ENCODE measurements around the gene GATD1. TPM values are rescaled to one million over a fixed set of nuclear protein-coding genes. Genes with fewer than 3 reads are reported as not detected.

The GATD1 gene
- total RNA-seq, 1 experiment from 2014 or later, result 19.8 TPM

DNA sequence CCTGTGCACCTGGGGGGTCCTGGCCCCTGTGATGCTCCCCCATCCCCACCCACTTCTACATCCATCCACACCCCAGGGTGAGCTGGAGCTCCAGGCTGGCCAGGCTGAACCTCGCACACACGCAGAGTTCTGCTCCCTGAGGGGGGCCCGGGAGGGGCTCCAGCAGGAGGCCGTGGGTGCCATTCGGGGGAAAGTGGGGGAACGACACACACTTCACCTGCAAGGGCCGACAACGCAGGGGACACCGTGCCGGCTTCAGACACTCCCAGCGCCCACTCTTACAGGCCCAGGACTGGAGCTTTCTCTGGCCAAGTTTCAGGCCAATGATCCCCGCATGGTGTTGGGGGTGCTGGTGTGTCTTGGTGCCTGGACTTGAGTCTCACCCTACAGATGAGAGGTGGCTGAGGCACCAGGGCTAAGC, 50.0 kb downstream of the GATD1 start:
- DNase-seq (ENCODE audit: low read depth), result no peak

DNA sequence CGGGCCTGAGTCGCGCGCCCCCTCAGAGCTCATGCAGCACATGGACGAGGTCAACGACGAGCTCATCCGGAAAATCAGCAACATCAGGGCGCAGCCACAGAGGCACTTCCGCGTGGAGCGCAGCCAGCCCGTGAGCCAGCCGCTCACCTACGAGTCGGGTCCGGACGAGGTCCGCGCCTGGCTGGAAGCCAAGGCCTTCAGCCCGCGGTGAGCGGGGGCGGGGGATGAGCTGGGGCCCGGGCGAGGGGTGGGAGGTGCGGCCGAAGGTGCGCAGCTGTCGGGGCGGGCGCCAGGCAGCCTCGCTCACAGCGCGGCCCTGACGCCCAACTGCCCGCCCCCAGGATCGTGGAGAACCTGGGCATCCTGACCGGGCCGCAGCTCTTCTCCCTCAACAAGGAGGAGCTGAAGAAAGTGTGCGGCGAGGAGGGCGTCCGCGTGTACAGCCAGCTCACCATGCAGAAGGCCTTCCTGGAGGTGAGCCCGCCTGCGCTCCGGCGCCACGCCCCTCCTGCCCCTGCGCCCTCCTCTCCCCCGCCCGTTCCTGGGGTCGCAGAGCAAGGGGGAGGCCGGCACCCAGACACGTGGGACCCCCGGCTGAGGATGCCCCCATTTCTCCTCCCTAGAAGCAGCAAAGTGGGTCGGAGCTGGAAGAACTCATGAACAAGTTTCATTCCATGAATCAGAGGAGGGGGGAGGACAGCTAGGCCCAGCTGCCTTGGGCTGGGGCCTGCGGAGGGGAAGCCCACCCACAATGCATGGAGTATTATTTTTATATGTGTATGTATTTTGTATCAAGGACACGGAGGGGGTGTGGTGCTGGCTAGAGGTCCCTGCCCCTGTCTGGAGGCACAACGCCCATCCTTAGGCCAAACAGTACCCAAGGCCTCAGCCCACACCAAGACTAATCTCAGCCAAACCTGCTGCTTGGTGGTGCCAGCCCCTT, 50.7 kb downstream of the GATD1 start:
- DNase-seq (ENCODE audit: low read depth), result no peak

DNA sequence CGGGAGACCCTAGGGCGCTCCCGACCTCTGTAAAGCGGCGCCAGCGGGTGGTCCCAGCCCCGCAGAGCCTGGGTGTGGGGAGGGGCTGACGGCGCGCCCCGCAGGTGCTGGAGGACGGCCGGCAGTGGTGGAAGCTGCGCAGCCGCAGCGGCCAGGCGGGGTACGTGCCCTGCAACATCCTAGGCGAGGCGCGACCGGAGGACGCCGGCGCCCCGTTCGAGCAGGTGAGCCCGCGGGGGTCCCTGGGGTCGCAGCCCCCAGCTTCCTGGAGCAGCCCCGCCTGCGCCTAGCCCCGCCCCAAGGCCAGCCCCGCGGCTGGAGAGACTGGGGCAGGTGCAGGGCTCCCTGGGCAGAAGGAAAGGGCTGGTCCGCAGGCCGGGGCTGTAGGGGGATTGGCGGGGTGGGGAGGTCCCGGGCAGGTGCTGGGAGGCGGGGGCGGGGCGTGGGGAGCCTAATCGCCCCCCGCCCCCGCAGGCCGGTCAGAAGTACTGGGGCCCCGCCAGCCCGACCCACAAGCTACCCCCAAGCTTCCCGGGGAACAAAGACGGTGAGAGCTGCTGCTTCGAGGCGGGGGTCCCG, 51.6 kb downstream of the GATD1 start:
- DNase-seq (ENCODE audit: low read depth), result no peak

DNA sequence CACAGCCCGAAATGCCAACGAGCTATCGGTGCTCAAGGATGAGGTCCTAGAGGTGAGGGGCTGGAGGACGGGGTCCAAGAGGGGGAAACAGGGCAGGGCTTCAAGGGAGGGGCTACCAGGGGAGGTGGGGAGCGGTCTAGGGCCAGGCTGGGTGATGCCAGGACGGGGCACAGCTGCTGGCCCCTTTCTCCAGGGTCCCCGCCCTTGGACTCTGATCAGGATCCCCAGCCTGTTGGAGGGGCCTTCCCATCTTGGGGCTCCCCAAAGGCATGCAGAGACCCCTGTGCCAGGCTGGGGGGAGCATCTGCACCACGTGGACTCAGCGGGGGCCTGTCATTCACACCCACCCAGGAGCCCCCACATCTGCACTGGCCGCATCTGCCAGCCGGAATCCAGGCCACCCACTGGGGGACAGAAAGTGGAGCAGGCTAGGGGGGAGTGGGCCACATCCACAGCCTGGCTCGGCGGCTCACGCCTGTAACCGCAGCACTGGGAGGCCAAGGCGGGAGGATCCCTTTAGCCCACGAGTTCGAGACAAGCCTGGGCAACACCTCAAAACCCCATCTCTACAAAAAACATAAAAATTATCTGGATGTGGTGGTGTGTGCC, 52.4 kb downstream of the GATD1 start:
- no peak for DNase-seq (ENCODE audit: low read depth)

DNA sequence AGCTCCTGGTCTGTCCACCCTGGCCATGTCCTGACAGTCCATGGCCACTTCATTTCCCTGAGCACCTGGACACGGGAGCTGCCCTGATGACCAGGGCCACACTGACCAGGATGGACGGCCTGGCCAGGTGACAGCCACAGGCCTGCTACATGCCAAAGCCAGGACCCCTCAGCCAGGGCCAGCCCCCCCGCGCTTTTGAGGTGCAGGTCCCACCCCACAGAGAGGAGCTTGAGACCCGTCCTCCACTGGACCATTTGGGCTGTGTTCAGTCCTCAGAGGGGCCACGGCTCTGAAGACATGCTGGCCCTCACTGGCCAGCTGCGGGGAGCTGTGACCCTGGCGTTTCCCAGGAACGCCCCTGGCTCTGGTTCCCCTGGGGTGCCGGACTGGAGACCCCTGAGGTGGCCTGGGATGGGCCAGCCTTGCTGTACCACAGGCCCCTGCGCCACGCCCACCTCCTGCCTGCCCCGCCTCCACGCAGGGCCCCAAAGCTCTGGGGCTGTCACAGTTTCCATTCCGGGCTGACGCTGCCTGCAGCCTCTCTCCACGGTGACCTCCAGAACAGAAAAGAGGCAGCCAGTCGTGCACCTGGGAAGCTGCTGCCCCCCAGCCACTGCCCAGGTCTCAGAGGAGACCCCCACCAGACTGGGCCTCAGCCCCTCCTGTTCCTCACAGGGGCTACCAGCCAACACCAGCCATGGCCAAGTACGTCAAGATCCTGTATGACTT, 53.1 kb downstream of the GATD1 start:
- no peak for DNase-seq (ENCODE audit: low read depth)

DNA sequence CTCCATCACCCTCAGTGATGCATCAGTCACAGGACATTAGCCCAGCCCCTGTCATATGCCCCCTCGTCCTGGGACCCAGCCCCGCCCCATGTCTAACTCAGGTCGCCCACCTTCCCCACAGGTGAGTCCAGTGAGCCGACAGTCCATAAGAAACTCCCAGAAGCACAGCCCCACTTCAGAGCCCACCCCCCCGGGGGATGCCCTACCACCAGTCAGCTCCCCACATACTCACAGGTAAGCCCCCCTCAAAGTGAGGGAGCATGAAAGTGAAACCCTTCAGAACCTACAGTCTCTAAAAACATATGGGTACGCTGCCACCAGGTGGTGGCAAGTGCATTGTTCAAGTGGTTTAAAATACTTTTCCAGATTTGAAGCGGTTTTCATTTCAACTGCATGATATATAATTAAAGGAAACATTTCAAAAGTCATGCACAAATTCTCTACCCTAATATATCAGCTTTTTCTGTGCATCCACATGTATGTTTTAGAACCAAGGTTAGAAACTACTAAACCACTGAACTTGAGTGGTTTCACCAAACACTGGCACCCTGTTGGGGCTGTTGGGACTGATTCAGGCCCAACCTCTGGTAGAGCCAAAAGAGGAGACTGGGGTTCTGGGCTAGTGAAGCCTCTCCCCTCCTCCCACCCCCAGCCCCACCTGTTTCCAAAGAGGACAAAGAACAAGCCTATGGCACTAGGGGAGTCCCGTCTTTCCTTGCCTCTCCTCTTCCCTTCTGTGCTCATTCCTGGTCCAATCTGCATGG, 54.0 kb downstream of the GATD1 start:
- DNase-seq (ENCODE audit: low read depth), result peak; percentile 54

DNA sequence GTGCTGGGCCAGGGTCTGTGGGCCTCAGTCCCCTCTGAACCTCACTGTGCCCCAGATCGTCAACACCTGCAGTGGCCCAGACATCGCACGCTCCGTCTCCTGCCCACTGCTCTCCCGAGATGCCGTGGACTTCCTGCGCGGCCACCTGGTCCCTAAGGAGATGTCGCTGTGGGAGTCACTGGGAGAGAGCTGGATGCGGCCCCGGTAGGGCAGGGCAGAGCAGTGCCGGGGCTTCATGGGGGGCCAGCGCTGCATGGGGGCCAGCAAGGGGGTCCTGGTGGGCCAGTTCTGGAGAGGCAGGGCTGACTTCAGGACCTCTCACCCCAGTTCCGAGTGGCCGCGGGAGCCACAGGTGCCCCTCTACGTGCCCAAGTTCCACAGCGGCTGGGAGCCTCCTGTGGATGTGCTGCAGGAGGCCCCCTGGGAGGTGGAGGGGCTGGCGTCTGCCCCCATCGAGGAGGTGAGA, 54.9 kb downstream of the GATD1 start:
- DNase-seq (ENCODE audit: low read depth), result no peak

DNA sequence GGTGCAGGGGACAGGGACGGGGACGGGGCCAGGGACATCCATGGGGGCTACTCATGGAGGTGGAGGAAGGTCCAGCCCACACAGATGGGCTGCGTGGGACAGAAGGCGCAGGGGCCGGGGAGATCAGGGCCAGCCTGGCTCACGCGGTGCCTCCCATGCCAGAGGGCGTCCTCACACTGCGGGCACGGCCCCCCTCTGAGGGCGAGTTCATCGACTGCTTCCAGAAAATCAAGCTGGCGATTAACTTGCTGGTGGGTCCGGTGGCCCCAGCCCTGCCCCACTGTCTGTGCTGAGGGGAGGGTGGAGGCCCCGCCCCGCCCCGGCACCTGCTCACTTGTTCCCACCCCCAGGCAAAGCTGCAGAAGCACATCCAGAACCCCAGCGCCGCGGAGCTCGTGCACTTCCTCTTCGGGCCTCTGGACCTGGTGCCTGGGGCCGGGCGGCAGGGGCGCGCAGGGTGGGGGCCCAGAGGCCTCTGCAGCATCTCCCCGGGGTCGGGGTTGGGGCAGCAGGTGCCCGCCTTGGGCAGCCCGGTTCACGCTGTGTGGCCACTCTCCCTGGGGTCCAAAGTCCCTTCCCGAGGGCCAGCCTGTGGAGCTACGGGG, 55.4 kb downstream of the GATD1 start:
- DNase-seq (ENCODE audit: low read depth), result no peak

DNA sequence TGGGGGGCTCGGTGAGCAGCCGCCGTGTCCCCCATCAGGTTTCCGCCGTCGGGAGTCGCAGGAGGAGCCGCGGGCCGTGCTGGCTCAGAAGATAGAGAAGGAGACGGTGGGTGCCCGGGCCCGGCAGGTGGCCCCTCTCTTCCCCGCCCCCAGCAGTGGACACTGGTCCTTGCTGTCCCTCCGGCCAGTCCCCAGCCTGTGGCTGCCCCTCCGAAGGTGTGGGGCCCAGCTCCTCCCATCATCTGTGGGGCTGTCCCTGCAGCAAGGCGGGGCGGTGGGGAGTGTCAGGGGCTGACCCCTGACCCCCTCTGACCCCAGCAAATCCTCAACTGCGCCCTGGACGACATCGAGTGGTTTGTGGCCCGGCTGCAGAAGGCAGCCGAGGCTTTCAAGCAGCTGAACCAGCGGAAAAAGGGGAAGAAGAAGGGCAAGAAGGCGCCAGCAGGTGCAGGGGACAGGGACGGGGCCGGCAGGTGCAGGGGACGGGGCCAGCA, 56.0 kb downstream of the GATD1 start:
- no peak for DNase-seq (ENCODE audit: low read depth)

DNA sequence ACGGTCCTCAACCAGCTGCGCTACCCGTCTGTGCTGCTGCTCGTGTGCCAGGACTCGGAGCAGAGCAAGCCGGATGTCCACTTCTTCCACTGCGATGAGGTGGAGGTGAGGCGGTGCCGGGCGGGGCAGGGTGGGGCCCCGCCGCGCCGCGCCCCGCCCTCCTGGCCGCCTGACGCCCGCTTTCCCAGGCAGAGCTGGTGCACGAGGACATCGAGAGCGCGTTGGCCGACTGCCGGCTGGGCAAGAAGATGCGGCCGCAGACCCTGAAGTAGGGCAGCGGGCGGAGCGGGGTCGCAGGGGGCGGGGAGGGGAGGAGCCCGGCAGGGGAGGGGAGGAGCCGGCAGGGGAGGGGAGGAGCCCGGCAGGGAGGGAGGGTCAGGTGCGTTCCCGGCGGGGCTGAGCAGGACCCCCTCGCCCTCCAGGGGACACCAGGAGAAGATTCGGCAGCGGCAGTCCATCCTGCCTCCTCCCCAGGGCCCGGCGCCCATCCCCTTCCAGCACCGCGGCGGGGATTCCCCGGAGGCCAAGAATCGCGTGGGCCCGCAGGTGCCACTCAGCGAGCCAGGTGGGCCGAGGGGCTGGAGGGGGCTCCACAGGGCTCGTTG, 56.5 kb downstream of the GATD1 start:
- DNase-seq (ENCODE audit: low read depth), result no peak

DNA sequence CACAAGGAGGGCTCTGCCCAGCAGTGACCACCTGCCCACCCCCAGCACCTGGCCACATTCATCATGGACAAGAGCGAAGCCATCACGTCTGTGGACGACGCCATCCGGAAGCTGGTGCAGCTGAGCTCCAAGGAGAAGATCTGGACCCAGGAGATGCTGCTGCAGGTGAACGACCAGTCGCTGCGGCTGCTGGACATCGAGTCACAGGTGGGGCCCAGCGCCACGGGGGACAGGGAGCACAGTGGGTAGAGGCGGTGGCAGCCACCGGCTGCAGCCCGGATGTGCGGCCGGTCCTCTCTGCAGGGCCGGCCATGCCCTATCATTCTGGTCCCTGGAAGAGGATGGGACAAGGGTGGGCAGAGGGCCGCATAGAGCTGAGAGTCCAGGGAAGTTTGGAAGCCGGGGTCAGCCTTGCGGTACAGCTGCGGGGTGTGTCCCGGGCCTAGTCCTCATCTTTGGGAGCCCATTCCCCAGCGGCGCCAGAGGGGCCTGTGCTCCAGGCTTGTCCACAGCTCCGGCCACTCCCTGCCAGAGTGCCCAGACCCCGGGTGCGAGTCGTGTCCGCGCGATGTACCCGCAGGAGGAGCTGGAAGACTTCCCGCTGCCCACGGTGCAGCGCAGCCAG, 57.2 kb downstream of the GATD1 start:
- no peak for DNase-seq (ENCODE audit: low read depth)

DNA sequence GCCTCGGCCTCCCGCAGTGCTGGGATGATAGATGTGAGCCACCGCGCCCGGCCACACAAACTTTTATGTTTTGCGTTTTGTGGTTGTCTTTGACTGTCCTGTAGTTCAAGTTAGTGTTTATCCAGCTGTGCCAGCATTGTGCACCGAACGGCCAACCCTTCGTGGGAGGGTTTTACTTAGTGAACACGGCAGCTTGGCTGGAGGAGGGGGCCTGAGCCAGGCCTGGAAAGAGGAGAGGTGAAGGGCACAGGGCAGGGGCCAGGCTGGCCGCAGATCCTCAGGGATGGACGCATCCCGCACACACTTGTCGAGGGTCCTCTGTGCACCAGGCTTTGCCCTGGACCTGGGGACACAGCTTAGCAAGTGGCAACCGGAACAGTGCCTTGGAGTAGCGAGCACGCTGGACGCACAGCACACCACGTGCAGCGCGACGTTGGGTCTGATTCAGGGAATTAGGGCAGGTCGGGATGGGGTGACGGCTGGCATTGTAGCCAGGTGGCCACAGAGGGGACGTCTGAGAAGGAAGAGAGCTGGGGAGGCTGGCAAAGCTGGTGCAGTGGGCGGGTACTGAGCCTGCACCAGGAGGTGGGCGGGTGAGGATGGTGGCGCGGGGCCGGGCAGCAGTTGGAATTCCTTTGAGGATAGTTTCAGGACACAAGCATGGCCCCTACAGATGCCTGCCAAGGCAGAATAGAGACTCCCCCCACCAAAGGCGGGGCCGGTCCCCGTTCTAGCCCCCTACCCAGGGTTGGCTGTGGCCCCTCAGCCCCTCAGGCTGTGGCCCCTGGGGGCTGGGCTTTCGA, 57.9 kb downstream of the GATD1 start:
- no peak for DNase-seq (ENCODE audit: low read depth)

Other genes with a start within 250 kb of the GATD1 start
- gene HRAS, start 241.9 kb downstream of the GATD1 start, total RNA-seq (2014; rRNA removed; shearing (Covaris generic)), result 65.8 and 81.1 TPM in 2 replicates
- gene LRRC56, start 240.0 kb downstream of the GATD1 start, total RNA-seq (2014; rRNA removed; shearing (Covaris generic)), result 0.29 TPM in 1 of 2 replicates, not detected in the other
- 0.24 and 0.29 TPM in 2 replicates for gene LMNTD2, start 216.7 kb downstream of the GATD1 start, total RNA-seq (2014; rRNA removed; shearing (Covaris generic))
- gene RASSF7, start 216.5 kb downstream of the GATD1 start, total RNA-seq (2014; rRNA removed; shearing (Covaris generic)), result 7.4 and 16.4 TPM in 2 replicates
- 12.5 and 14.8 TPM in 2 replicates for gene PHRF1, start 201.0 kb downstream of the GATD1 start, total RNA-seq (2014; rRNA removed; shearing (Covaris generic))
- 4.7 and 5.1 TPM in 2 replicates for gene IRF7, start 161.5 kb downstream of the GATD1 start, total RNA-seq (2014; rRNA removed; shearing (Covaris generic))
- gene CDHR5, start 152.5 kb downstream of the GATD1 start, total RNA-seq (2014; rRNA removed; shearing (Covaris generic)), result not detected in 2 replicates
- not detected in 2 replicates for gene SCT, start 150.3 kb downstream of the GATD1 start, total RNA-seq (2014; rRNA removed; shearing (Covaris generic))
- not detected in 2 replicates for gene DRD4, start 140.2 kb downstream of the GATD1 start, total RNA-seq (2014; rRNA removed; shearing (Covaris generic))
- 15.4 and 23.8 TPM in 2 replicates for gene DEAF1, start 82.3 kb downstream of the GATD1 start, total RNA-seq (2014; rRNA removed; shearing (Covaris generic))
- gene TMEM80, start 81.7 kb downstream of the GATD1 start, total RNA-seq (2014; rRNA removed; shearing (Covaris generic)), result 15.6 and 18.6 TPM in 2 replicates
- 3.4 and 5.7 TPM in 2 replicates for gene EPS8L2, start 71.3 kb downstream of the GATD1 start, total RNA-seq (2014; rRNA removed; shearing (Covaris generic))
- 166 and 168 TPM in 2 replicates for gene TALDO1, start 30.0 kb downstream of the GATD1 start, total RNA-seq (2014; rRNA removed; shearing (Covaris generic))
- 0.12 TPM in 1 of 2 replicates, not detected in the other for gene CEND1, start 12.6 kb upstream of the GATD1 start, total RNA-seq (2014; rRNA removed; shearing (Covaris generic))
- gene SLC25A22, start 20.8 kb upstream of the GATD1 start, total RNA-seq (2014; rRNA removed; shearing (Covaris generic)), result 9.5 and 12.7 TPM in 2 replicates
- 4.9 and 5.4 TPM in 2 replicates for gene PIDD1, start 27.7 kb upstream of the GATD1 start, total RNA-seq (2014; rRNA removed; shearing (Covaris generic))
- gene RPLP2, start 32.5 kb upstream of the GATD1 start, total RNA-seq (2014; rRNA removed; shearing (Covaris generic)), result 886 and 920 TPM in 2 replicates
- 9.4 and 10.5 TPM in 2 replicates for gene PNPLA2, start 41.4 kb upstream of the GATD1 start, total RNA-seq (2014; rRNA removed; shearing (Covaris generic))
- 1.8 and 2.5 TPM in 2 replicates for gene CRACR2B, start 50.4 kb upstream of the GATD1 start, total RNA-seq (2014; rRNA removed; shearing (Covaris generic))
- gene CD151, start 55.5 kb upstream of the GATD1 start, total RNA-seq (2014; rRNA removed; shearing (Covaris generic)), result 302 and 421 TPM in 2 replicates
- gene POLR2L, start 65.0 kb upstream of the GATD1 start, total RNA-seq (2014; rRNA removed; shearing (Covaris generic)), result 167 and 183 TPM in 2 replicates
- 95.2 and 137 TPM in 2 replicates for gene TSPAN4, start 65.4 kb upstream of the GATD1 start, total RNA-seq (2014; rRNA removed; shearing (Covaris generic))
- 41.2 and 43.3 TPM in 2 replicates for gene CHID1, start 133.3 kb upstream of the GATD1 start, total RNA-seq (2014; rRNA removed; shearing (Covaris generic))
- gene AP2A2, start 148.4 kb upstream of the GATD1 start, total RNA-seq (2014; rRNA removed; shearing (Covaris generic)), result 28.4 and 31.9 TPM in 2 replicates

Measured in RPMI7951 (cell line).